Measurements from ENCODE around the gene JAG2. TPM values are rescaled to one million over a fixed set of nuclear protein-coding genes. Genes with fewer than 3 reads are reported as not detected.

The JAG2 gene
- total RNA-seq, 4 donors from 2014 or later = 7.5 to 33.0 (median 11.2) TPM

DNA sequence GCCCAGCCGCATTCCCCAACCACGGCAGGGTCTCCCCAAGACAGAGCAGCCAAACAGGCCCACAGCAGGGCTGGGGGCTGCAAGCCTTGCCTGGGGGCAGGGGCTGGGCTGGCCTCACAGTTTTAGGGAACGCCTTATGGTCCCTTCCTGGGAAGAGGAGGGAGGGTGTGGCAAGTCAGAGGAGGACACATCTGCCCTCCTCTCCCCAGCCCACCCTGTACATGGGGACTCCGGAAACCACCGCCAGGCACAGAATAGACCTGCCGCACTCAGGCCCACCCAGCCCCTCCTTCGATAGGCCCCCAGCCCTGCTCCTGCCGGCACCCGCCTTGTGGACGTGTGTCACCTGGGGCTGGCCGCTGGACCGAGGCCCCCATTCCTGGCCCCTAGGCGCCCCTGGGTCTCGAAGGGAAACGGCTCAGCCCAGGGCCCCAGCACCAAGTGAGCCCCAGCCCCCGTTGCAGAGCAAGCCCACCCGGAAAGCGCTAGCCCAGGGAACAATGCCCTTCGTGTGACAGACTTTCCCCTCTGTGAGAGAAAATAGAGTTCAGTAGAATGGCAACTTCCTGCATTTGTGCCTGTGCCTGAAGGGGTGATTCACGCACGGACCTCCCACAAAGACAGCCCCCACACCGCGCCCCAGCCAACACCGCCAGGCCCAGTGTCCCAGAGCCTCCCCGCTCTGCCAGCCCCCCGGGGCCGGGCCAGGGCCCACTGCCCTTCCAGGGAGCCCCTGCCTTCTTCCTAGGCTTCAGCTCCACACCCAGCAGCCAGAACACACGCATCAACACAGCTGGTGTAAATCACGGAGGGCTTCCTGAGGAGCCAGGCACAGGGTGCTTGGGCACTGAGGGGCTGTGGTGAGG, 24.5 kb upstream of the JAG2 start:
- Histone ChIP-seq H3K4me3 (peak overlapping the region in 1 of 4 donors; percentile 12), H3K9me3 (peaks cover 0 to 4% (median 0%) of the 10 kb centered on the region in 4 donors), H3K27ac (peak overlapping the region in 2 of 4 donors; percentile 9 to 31), H3K27me3 (peaks cover 0 to 26% of the 10 kb centered on the region in 2 donors), H3K36me3 (no peaks in the 10 kb centered on the region), H3K4me1 (peaks cover 0 to 35% (median 17%) of the 10 kb centered on the region in 4 donors)
- DNase-seq = no peak
- TF ChIP-seq, protein P1, sequence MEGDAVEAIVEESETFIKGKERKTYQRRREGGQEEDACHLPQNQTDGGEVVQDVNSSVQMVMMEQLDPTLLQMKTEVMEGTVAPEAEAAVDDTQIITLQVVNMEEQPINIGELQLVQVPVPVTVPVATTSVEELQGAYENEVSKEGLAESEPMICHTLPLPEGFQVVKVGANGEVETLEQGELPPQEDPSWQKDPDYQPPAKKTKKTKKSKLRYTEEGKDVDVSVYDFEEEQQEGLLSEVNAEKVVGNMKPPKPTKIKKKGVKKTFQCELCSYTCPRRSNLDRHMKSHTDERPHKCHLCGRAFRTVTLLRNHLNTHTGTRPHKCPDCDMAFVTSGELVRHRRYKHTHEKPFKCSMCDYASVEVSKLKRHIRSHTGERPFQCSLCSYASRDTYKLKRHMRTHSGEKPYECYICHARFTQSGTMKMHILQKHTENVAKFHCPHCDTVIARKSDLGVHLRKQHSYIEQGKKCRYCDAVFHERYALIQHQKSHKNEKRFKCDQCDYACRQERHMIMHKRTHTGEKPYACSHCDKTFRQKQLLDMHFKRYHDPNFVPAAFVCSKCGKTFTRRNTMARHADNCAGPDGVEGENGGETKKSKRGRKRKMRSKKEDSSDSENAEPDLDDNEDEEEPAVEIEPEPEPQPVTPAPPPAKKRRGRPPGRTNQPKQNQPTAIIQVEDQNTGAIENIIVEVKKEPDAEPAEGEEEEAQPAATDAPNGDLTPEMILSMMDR (IDR thresholded peaks at IDR 0.05) = no peak
- TF ChIP-seq POLR2A (IDR thresholded peaks at IDR 0.05) = no peak

DNA sequence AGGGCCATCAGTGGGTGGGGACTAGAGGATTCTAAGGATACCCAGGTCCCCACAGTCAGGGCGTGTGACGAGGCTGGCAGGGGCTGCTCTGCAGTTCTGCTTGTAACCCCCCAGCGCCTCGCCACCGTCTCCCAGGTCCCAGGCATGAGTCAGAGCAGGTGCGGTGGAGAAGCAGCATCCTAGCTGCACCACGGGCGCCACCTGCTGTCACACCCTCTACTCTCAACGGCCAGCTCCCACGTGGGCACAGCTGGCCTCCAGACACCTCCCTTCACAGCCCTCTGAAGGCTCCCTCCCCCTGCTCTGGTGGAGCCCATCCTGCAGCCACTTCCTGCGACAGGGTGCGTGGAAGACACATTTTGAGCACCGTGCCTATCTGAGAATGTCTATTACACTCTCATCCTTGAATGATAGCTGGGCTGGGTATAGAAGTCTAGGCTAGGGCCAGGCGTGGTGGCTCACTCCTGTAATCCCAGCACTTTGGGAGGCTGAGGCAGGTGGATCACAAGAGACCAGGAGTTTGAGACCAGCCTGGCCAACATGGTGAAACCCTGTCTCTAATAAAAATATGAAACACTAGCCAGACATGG, 19.5 kb upstream of the JAG2 start:
- Histone ChIP-seq H3K9me3 (peaks cover 0 to 5% (median 0%) of the 10 kb centered on the region in 4 donors), H3K4me1 (no peaks in the 10 kb centered on the region), H3K27ac (no peak overlapping the region), H3K4me3 (no peak overlapping the region), H3K36me3 (no peaks in the 10 kb centered on the region), H3K27me3 (no peaks in the 10 kb centered on the region)
- DNase-seq = peak in 2 of 3 donors; percentile 81 to 84
- TF ChIP-seq, protein P1 (IDR thresholded peaks at IDR 0.05) = peak in 4 of 6 experiments; percentile 13 to 83 (median 71)
- TF ChIP-seq POLR2A (IDR thresholded peaks at IDR 0.05) = no peak

DNA sequence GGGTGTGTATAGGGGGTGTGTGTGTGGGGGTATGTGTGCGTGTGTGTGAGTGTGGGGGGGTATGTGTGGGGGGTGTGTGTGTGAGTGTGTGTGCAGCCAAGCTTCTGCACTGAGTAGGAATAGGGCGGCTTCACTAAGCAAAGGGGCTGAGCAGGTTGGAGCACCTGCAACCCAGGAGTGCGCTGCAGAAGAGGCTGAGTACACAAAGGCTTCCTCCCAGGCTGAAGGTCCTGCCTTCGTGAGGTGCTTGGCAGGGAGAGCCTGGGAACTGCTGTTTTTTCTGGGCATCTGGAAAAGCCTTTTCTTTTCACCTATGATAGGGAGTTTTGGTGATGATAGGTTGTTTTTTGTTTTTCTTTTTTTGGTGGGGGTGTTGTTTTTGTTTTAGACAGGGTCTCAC, 18.5 kb upstream of the JAG2 start:
- Histone ChIP-seq H3K27ac (no peak overlapping the region), H3K4me1 (peaks cover 0 to 6% (median 0%) of the 10 kb centered on the region in 4 donors), H3K36me3 (no peaks in the 10 kb centered on the region), H3K4me3 (no peak overlapping the region), H3K9me3 (peaks cover 0 to 5% (median 0%) of the 10 kb centered on the region in 4 donors), H3K27me3 (no peaks in the 10 kb centered on the region)
- no peak for DNase-seq
- TF ChIP-seq, protein P1 (IDR thresholded peaks at IDR 0.05) = no peak
- TF ChIP-seq POLR2A (IDR thresholded peaks at IDR 0.05) = no peak

GRCh38 chr14:105185973-105186372, 17.4 kb upstream of the JAG2 start:
- no peaks in the 10 kb centered on the region for H3K27me3 ChIP-seq
- peaks cover 0 to 5% (median 0%) of the 10 kb centered on the region in 4 donors for H3K9me3 ChIP-seq
- no peak overlapping the region for H3K27ac ChIP-seq
- no peak for DNase-seq
- H3K4me1 ChIP-seq = peaks cover 0 to 15% (median 2%) of the 10 kb centered on the region in 4 donors
- TF ChIP-seq, protein P1 (IDR thresholded peaks at IDR 0.05) = no peak
- no peak for TF ChIP-seq POLR2A (IDR thresholded peaks at IDR 0.05)
- H3K4me3 ChIP-seq = no peak overlapping the region
- H3K36me3 ChIP-seq = no peaks in the 10 kb centered on the region

GRCh38 chr14:105185001-105185400, 16.4 kb upstream of the JAG2 start:
- DNase-seq = no peak
- TF ChIP-seq POLR2A (IDR thresholded peaks at IDR 0.05) = no peak
- TF ChIP-seq, protein P1 (IDR thresholded peaks at IDR 0.05) = no peak
- Histone ChIP-seq H3K9me3 (peaks cover 0 to 5% (median 0%) of the 10 kb centered on the region in 4 donors), H3K4me3 (no peak overlapping the region), H3K27ac (no peak overlapping the region), H3K27me3 (no peaks in the 10 kb centered on the region), H3K36me3 (no peaks in the 10 kb centered on the region), H3K4me1 (peaks cover 4 to 23% (median 6%) of the 10 kb centered on the region in 4 donors)
